Measurements from ENCODE around the gene C9orf72. TPM values are rescaled to one million over a fixed set of nuclear protein-coding genes. Genes with fewer than 3 reads are reported as not detected.

C9orf72 gene
- polyA plus RNA-seq, 1 donor (not counting 4 experiments of a cell fraction or from before 2014, with no cell fraction given): 7.7 TPM

DNA sequence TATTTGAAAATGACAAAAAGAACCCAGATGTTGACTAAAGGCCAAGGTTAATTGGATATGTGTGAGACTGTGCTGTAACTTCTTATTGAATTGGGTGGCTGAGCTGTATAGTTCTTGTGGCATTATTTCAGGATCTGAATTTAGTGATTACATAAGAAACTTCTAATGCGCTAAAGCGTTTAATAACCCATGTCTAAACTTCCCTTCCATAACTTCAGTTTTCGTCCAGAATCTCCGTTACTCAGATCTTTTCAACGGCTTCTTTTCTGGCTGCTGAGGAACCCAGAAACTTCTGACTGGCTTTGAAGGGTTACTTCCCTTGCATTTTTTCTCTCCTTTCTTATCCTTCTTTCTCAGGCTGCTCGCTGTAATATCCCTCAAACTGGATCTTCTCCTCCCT is 28.1 kb upstream of the C9orf72 start:
- no peak overlapping the region for H3K9ac ChIP-seq (ENCODE audit: control insufficient read depth, extremely low read depth, insufficient read depth, low read length)
- H3K4me1 ChIP-seq (ENCODE audit: control insufficient read depth, extremely low read depth, insufficient read depth, low read length): no peaks in the 10 kb centered on the region
- H3K9me1 ChIP-seq (ENCODE audit: control insufficient read depth, extremely low read depth, insufficient read depth, low read length): no peaks in the 10 kb centered on the region
- FAIRE-seq: no peak
- no peaks in the 10 kb centered on the region for H3K36me3 ChIP-seq (ENCODE audit: control insufficient read depth in 2 of 2, extremely low read depth in 1 of 2, insufficient read depth in 2 of 2, low read length in 2 of 2)
- no peak overlapping the region for H3K27ac ChIP-seq (ENCODE audit: control insufficient read depth, insufficient read depth, low read length)
- H3K27me3 ChIP-seq (ENCODE audit: control insufficient read depth, extremely low read depth, insufficient read depth, low read length): no peaks in the 10 kb centered on the region
- no peak for TF ChIP-seq EZH2 (IDR thresholded peaks at IDR 0.05; ENCODE audit: low read length)
- TF ChIP-seq CTCF (optimal IDR thresholded peaks at IDR 0.05 in 1 of 3, IDR thresholded peaks at IDR 0.05 in 1 of 3, conservative IDR thresholded peaks at IDR 0.05 in 1 of 3; ENCODE audit: extremely low read depth in 1 of 3, insufficient read depth in 2 of 3, low read length in 3 of 3): no peak
- no peaks in the 10 kb centered on the region for H3K9me3 ChIP-seq (ENCODE audit: control insufficient read depth, low read depth, low read length)
- dilution Hi-C loops (cut with MboI; ENCODE audit: extremely low pct_ligation_motif_present, low sequenced_read_pairs): no loop called here
- H3K4me3 ChIP-seq (ENCODE audit: control insufficient read depth in 2 of 3, extremely low read depth in 1 of 3, insufficient read depth in 2 of 3, low read depth in 1 of 3, low read length in 3 of 3): no peak overlapping the region
- H3K4me2 ChIP-seq (ENCODE audit: control insufficient read depth, extremely low read depth, insufficient read depth, low read depth, low read length): no peak overlapping the region
- DNase-seq (ENCODE audit: low read depth, low spot score): no peak
- H2AFZ ChIP-seq (ENCODE audit: control insufficient read depth, low read length): no peak overlapping the region
- H3K79me2 ChIP-seq (ENCODE audit: control insufficient read depth, insufficient read depth, low read length): no peaks in the 10 kb centered on the region
- H4K20me1 ChIP-seq (ENCODE audit: control insufficient read depth, extremely low read depth, insufficient read depth, low read length): no peaks in the 10 kb centered on the region

DNA sequence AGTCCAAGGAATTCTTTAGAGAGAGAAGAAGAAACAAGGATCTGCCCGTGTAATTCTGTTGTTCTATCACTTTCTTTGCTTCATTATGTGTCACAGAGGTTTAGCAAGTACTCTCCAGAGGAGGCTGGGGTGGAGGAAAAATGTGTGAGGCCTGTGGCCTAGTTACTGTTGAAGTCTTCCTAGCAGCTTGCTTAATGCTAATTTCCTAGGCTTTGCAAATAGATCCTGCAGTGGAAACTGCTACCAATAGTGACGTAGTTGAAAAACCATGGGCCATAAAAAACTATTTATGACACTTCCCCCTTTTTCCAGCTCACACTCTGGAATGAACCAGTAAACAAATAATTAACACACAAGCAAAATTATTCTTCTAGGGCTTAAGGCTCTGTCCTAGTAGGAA is 27.0 kb upstream of the C9orf72 start:
- Histone ChIP-seq H3K4me2 (ENCODE audit: control insufficient read depth, extremely low read depth, insufficient read depth, low read depth, low read length) (no peak overlapping the region), H3K4me1 (ENCODE audit: control insufficient read depth, extremely low read depth, insufficient read depth, low read length) (no peaks in the 10 kb centered on the region), H3K9ac (ENCODE audit: control insufficient read depth, extremely low read depth, insufficient read depth, low read length) (no peak overlapping the region), H3K9me1 (ENCODE audit: control insufficient read depth, extremely low read depth, insufficient read depth, low read length) (no peaks in the 10 kb centered on the region), H3K27ac (ENCODE audit: control insufficient read depth, insufficient read depth, low read length) (no peak overlapping the region), H3K27me3 (ENCODE audit: control insufficient read depth, extremely low read depth, insufficient read depth, low read length) (no peaks in the 10 kb centered on the region), H3K79me2 (ENCODE audit: control insufficient read depth, insufficient read depth, low read length) (no peaks in the 10 kb centered on the region), H3K36me3 (ENCODE audit: control insufficient read depth in 2 of 2, extremely low read depth in 1 of 2, insufficient read depth in 2 of 2, low read length in 2 of 2) (no peaks in the 10 kb centered on the region), H3K9me3 (ENCODE audit: control insufficient read depth, low read depth, low read length) (no peaks in the 10 kb centered on the region), H4K20me1 (ENCODE audit: control insufficient read depth, extremely low read depth, insufficient read depth, low read length) (no peaks in the 10 kb centered on the region), H2AFZ (ENCODE audit: control insufficient read depth, low read length) (no peak overlapping the region), H3K4me3 (ENCODE audit: control insufficient read depth in 2 of 3, extremely low read depth in 1 of 3, insufficient read depth in 2 of 3, low read depth in 1 of 3, low read length in 3 of 3) (no peak overlapping the region)
- FAIRE-seq (no peak), DNase-seq (ENCODE audit: low read depth, low spot score) (no peak)
- no peak for TF ChIP-seq EZH2 (IDR thresholded peaks at IDR 0.05; ENCODE audit: low read length)
- TF ChIP-seq CTCF (optimal IDR thresholded peaks at IDR 0.05 in 1 of 3, IDR thresholded peaks at IDR 0.05 in 1 of 3, conservative IDR thresholded peaks at IDR 0.05 in 1 of 3; ENCODE audit: extremely low read depth in 1 of 3, insufficient read depth in 2 of 3, low read length in 3 of 3): no peak
- dilution Hi-C loops (cut with MboI; ENCODE audit: extremely low pct_ligation_motif_present, low sequenced_read_pairs): no loop called here
